Ectodermal cell (in vitro differentiated cells): ENCODE data around the gene ASL. TPM values are rescaled to one million over a fixed set of nuclear protein-coding genes. Genes with fewer than 3 reads are reported as not detected.
A peak's percentile ranks its signal among the peaks of the same experiment; 100 is the strongest.
"Not testable (repeated sequence)": the region's sequence is repeated elsewhere in the genome, so short reads cannot be mapped to it uniquely, and the experiment has no call there.

Experiments used
- H3K27ac ChIP-seq: 2 replicates; pipeline ENCODE4 v1.7.0; 2013; ENCODE audit warnings: mild to moderate bottlenecking, low read depth, low read length; ENCODE audit not compliant: insufficient read depth, poor library complexity, severe bottlenecking
- H3K27me3 ChIP-seq: 2 replicates; pipeline ENCODE4 v1.7.0; 2013; ENCODE audit warnings: mild to moderate bottlenecking, low read length; ENCODE audit not compliant: insufficient read depth, control insufficient read depth, poor library complexity, severe bottlenecking
- H3K36me3 ChIP-seq: one replicate; pipeline ENCODE4 v1.7.0; 2013; ENCODE audit warnings: low read length; ENCODE audit not compliant: control insufficient read depth, insufficient read depth
- H3K4me1 ChIP-seq: one replicate; pipeline ENCODE4 v1.7.0; 2013; ENCODE audit warnings: low read length; ENCODE audit not compliant: control insufficient read depth, insufficient read depth
- H3K4me3 ChIP-seq: 2 replicates; pipeline ENCODE4 v1.7.0; 2013; ENCODE audit warnings: low read depth, low read length, control low read depth; ENCODE audit not compliant: insufficient read depth
- H3K9me3 ChIP-seq: 2 replicates; pipeline ENCODE4 v1.7.0; 2013; ENCODE audit warnings: mild to moderate bottlenecking, low read length, moderate library complexity; ENCODE audit not compliant: control insufficient read depth
- WGBS, 2 experiments: methylation state at CpG; one replicate each; pipeline ENCODE4 v1.1.7; 2013; ENCODE audit warnings: missing lambda C conversion rate in 2 of 2; 5-methylcytosine and 5-hydroxymethylcytosine counted together
- polyA plus RNA-seq, 4 experiments: library from polyadenylated mRNA; stranded (reverse); fragments of 50-300 nt; gene quantifications; one replicate each; pipeline ENCODE4 v1.2.3, GENCODE V29; 2013

The ASL gene
- 20.9 TPM for polyA plus RNA-seq (2013, experiment 1 of 4)
- 19.2 TPM for polyA plus RNA-seq (2013, experiment 2 of 4)
- 16.9 TPM for polyA plus RNA-seq (2013, experiment 3 of 4)
- polyA plus RNA-seq (2013, experiment 4 of 4): 14.0 TPM

DNA sequence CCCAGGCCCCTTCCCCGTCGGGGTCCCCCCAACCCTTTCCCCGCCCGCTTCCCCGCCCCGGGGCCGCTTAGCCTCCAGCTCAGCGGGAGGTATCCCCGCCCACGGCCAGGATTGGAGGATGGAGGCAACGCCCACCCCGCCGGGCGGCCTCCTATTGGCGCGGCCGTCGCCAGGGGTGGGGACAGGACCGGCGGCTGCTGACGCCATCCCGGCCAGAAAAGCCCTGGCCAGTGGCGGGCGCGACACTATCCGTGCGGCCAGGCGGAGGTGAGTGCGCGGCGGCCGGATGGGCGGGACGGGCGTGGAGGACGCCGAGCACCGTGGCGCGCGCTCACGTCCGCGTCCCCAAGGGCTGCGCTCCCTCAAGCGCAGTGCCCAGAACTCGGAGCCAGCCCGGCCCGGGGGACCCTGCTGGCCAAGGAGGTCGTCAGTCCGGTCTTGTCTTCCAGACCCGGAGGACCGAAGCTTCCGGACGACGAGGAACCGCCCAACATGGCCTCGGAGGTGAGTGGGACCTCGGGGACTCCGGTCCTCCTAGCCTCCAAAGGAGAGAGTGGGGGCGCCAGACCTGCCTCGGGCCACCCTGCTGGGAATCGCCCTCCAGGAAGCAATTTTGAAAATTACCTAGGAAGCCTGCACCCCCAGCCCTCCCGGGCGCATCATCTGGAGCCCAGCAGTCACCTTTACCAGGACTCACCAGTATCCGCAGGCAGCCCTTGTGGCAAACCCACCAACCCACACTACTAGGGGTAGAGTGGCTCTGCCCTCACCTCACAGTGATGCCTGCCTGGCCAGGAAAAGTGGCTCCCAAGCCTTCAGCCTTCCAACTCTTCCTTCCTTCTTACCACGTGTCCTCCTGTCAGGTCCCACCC lies at the start of gene ASL:
Gene ASL, plus strand, starts transcription at position 230 of the 872 bp plus-strand sequence. Its CDS starts 263 bp downstream, at position 493.
- no peaks in the 10 kb centered on the region for H3K36me3 ChIP-seq
- no peaks in the 10 kb centered on the region for H3K9me3 ChIP-seq
- 1% methylated on average over 67 of the region's 67 CpGs for WGBS, 2 experiments
- peaks cover 6% of the 10 kb centered on the region for H3K4me1 ChIP-seq
- peak within 1 kb of the TSS; percentile 81 for H3K4me3 ChIP-seq
- no peaks in the 10 kb centered on the region for H3K27me3 ChIP-seq
- no peak within 1 kb of the TSS for H3K27ac ChIP-seq

DNA sequence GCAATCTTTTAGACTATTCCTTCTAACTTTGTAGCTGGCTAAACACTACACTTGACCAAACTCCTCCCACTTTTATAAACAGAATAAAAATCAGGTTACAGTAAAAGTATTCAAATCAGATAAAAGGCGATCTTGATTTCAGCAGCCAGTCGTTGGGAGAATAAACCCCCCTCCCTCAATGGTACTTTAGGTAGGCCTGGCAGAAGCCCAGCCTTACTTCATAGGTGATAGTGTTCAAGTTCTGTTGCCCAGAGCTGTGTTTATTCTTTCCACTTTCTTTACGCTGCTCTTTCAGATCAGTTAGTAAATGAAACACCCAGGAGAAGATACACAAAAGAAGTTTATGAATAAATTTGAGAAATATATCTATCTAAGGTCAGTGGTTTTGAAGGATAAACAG lies 47.3 kb upstream of the ASL start:
- H3K4me3 ChIP-seq, H3K4me1 ChIP-seq, H3K27me3 ChIP-seq, H3K36me3 ChIP-seq, H3K9me3 ChIP-seq, H3K27ac ChIP-seq: not testable (repeated sequence)
- 91% methylated on average over 3 of the region's 3 CpGs; no CpG with 5 or more reads in 1 of the 2 experiments for WGBS, 2 experiments

DNA sequence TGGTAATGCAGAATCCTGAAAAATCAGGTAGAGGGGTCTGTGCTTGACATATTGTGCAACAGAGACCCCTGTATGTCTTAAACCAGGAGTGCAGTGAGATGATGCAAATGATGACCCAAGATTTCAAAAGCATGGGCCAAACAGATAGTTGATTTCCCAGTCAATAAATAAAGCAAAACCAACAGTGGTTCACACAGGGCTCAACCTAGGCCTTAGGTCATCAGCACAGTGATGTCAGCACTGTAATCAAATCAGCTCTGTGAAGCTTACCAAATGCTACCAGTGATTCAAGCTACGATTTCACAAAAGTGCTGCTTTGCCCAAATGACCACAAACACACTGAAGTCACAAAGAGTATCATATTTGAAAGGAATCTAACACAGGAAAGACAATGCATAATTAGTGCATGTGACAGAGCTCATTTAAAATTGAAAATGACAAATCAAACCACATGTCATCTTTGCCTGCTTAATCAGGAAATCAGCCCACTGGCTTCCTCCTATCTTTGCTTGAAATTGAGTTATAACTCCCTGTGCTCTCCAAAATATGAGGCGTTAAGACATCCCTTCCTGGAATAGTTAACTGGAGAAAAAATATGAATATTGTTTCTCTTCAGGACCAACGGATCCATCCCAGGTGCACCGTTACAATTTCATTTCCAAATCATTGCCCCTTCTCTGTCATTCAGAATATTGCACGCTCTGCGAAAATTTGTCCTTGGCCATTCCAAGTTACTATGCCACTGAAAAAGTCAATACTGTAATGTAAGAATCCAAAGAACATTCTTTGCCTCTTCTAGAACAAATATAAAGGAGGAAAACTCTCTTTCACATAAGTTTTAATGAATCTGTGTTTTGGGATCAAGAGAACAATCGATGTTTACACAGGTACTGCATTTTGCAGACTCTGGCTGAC lies 41.9 kb upstream of the ASL start:
- no peaks in the 10 kb centered on the region for H3K36me3 ChIP-seq
- H3K27me3 ChIP-seq: no peaks in the 10 kb centered on the region
- H3K9me3 ChIP-seq: no peaks in the 10 kb centered on the region
- no peak overlapping the region for H3K27ac ChIP-seq
- WGBS, 2 experiments: 92 to 93% methylated on average over 5 to 6 of the region's 7 CpGs
- H3K4me1 ChIP-seq: no peaks in the 10 kb centered on the region
- H3K4me3 ChIP-seq: no peak overlapping the region

DNA sequence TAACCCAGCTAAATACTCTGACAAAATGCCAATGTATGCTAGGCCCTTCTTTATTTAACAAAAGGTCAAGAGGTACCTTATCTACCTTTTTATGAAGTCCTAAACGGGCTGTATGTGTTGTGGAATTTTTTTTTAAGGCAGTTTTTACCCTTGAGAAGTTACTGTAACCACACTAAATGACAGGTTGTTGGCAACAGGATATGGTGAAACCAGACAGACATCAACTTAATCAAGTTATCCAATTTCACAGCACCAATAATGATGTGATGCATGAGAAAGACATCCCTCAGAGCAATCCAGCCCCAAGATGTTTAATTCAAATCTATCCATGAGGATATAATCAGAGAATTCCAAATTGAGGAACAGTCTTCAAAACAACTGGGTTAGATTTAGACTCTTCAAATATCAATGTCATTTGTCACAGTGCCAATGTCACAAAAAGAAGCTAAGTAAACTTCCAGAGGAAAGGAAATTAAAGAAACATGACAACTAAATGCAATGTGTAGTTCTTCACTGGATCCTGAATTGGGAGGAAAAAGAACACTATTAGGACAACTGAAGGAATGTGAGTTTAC lies 41.1 kb upstream of the ASL start:
- 77% methylated on average over 1 of the region's 1 CpG; no CpG with 5 or more reads in 1 of the 2 experiments for WGBS, 2 experiments
- H3K27me3 ChIP-seq, H3K36me3 ChIP-seq, H3K4me1 ChIP-seq, H3K27ac ChIP-seq, H3K4me3 ChIP-seq, H3K9me3 ChIP-seq: not testable (repeated sequence)

DNA sequence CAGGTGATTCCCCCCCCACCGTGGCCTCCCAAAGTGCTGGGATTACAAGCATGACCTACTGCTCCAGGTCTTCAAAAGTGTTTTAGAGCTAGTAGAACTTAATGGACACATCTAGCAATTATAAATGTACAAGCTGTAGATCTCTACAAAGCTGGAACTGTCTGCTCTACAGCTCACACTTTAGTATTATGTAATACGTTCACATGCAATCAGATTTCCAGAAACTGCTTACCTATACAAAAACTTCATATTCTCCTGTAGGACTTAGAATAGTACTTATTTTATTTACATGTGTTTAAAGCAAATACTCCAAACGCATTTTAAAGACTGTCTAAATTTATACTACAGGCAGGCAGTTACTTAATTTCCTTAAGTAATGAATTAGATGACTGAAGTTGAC lies 39.2 kb upstream of the ASL start:
- no peaks in the 10 kb centered on the region for H3K4me1 ChIP-seq
- 86 to 98% methylated on average over 2 of the region's 3 CpGs for WGBS, 2 experiments
- no peak overlapping the region for H3K27ac ChIP-seq
- no peak overlapping the region for H3K4me3 ChIP-seq
- H3K36me3 ChIP-seq: no peaks in the 10 kb centered on the region
- H3K27me3 ChIP-seq: no peaks in the 10 kb centered on the region
- H3K9me3 ChIP-seq: no peaks in the 10 kb centered on the region

DNA sequence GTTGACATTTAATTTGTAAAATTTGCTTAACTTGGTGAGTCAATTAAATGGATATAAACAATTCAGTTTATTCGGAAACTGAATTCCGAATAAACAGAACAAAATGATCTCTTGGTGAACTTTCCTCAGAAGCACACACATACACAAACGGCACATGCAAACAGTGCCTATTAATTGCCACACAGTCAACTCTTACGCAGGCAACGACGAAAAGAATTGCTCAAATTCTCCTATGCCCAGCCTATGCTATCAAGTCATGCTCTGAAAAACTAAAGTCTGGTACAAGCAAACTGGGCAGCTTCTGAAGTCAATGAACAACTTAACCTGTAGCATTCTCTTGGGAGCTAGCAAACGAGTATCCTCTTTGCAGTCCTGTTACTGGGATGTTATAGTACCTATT lies 38.8 kb upstream of the ASL start:
- H3K27me3 ChIP-seq: no peaks in the 10 kb centered on the region
- WGBS, 2 experiments: 93 to 95% methylated on average over 7 of the region's 7 CpGs
- no peak overlapping the region for H3K4me3 ChIP-seq
- H3K27ac ChIP-seq: no peak overlapping the region
- no peaks in the 10 kb centered on the region for H3K9me3 ChIP-seq
- no peaks in the 10 kb centered on the region for H3K36me3 ChIP-seq
- no peaks in the 10 kb centered on the region for H3K4me1 ChIP-seq

DNA sequence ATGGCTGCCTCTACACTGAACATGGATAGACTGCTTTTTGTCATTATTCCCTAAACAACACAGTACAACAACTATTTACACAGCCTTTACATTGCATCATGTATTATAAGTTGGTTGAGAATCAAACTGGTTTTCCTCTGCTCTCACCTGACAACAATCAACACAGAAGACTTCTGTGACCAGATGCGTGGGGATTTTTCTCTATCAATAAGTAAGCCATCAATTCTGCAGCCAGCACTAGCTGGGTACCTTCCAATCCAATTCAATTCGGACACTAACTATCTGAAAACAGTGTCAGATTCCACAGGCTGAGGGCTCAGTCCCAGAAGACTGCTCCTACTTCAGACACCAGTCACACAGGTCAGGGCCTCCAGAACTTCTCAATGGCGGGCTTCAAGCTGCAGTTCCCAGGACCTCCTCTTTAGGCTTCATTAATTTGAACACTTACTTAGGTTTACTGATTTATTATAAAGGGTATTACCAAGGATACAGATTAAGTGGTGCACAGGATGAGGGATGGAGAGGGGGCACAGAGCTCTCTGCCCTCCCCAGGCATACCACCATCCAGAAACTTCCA lies 36.4 kb upstream of the ASL start:
- H3K36me3 ChIP-seq: no peaks in the 10 kb centered on the region
- H3K27me3 ChIP-seq: peaks cover 9% of the 10 kb centered on the region
- 91 to 93% methylated on average over 3 of the region's 3 CpGs for WGBS, 2 experiments
- no peaks in the 10 kb centered on the region for H3K9me3 ChIP-seq
- H3K27ac ChIP-seq: no peak overlapping the region
- H3K4me1 ChIP-seq: no peaks in the 10 kb centered on the region
- no peak overlapping the region for H3K4me3 ChIP-seq

DNA sequence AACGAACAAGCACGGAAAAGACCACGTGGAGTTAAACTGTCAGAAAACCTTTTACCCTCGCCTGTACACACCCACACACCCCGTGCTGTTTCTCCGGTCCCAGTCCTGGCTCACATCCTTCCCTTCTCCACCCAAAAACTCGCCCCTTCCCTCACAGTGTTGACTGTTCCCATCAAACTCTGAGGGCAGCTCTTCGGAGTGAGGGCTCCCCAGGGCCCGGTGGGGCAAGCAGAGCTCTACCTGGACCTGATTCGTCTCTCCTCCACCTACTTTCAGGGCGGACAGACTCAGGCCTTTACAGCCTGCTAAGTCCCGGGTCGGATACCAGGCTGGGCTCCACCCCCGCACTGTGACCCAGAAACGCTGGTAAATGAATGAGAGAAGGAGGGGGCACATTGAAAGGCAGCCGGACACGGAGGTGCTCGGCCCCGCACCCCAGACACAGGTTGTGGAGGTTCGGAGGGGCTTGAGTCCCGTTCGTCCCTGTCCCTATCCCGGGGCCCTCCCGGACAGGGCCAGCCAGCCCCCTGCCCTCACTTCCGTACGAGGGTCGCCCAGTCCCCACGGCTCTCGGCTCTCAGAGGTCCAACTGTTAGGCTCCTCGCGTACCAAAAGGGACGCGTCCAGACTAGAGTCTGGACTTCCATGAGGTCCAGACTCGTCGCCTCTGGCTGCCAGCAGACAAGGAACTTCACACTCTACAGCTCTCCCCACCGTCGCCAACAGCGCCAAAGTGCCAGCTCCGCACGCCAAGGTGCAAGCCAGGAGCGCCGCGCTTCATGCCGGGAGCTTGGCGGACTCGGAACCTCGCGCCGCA lies 31.7 kb upstream of the ASL start:
- 12 to 13% methylated on average over 49 of the region's 49 CpGs for WGBS, 2 experiments
- peaks cover 18% of the 10 kb centered on the region for H3K27me3 ChIP-seq
- no peaks in the 10 kb centered on the region for H3K36me3 ChIP-seq
- no peaks in the 10 kb centered on the region for H3K4me1 ChIP-seq
- H3K27ac ChIP-seq: no peak overlapping the region
- no peaks in the 10 kb centered on the region for H3K9me3 ChIP-seq
- H3K4me3 ChIP-seq: peak overlapping the region; percentile 46

DNA sequence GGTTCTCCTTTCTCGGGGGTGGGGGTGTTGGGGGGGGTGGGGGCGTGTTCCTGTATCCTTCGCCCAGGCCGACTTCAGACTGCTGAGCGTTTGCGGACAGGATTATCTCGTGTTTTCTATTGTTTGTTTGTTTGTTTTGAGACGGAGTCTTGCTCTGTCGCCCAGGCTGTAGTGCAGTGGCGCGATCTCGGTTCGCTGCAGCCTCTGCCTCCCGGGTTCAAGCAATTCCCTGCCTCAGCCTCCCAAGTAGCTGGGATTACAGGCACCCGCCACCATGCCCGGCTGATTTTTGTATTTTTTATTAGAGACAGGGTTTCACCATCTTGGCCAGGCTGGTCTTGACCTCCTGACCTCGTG lies 31.1 kb upstream of the ASL start:
- peak overlapping the region; percentile 46 for H3K4me3 ChIP-seq
- WGBS, 2 experiments: 20 to 23% methylated on average over 17 of the region's 17 CpGs
- H3K9me3 ChIP-seq, H3K36me3 ChIP-seq, H3K4me1 ChIP-seq, H3K27ac ChIP-seq: not testable (repeated sequence)
- H3K27me3 ChIP-seq: peaks cover 18% of the 10 kb centered on the region
